GM19240 (cell line): ENCODE measurements around the gene PSMD10.

ENCODE experiments used
- DNase-seq: peaks from one replicate; pipeline ENCODE4 v3.0.0; 2011; ENCODE audit warnings: low spot score; ENCODE audit not compliant: insufficient read length

PSMD10 gene

GRCh38 chrX:108072746-108073145, 18.6 kb downstream of the PSMD10 start:
- no peak for DNase-seq

GRCh38 chrX:108071578-108071977, 19.8 kb downstream of the PSMD10 start:
- DNase-seq: no peak

- no peak for DNase-seq
Observed at GRCh38 chrX:108070891-108071290, 20.5 kb downstream of the PSMD10 start.

- no peak for DNase-seq
Observed at GRCh38 chrX:108068121-108068520, 23.2 kb downstream of the PSMD10 start.

- no peak for DNase-seq
Observed at GRCh38 chrX:108064613-108065012, 26.7 kb downstream of the PSMD10 start.

- DNase-seq: no peak
Observed at GRCh38 chrX:108064001-108064400, 27.3 kb downstream of the PSMD10 start.

- DNase-seq: no peak
Observed at GRCh38 chrX:108059801-108060200, 31.5 kb downstream of the PSMD10 start.

- DNase-seq: no peak
Observed at GRCh38 chrX:108055546-108055945, 35.8 kb downstream of the PSMD10 start.

GRCh38 chrX:108053218-108053617, 38.1 kb downstream of the PSMD10 start:
- DNase-seq: no peak

- no peak for DNase-seq
Observed at GRCh38 chrX:108049649-108050048, 41.7 kb downstream of the PSMD10 start.

GRCh38 chrX:108044554-108045256, 46.6 kb downstream of the PSMD10 start, which contains the start of gene VSIG1:
VSIG1 (plus strand) TSS chrX:108045065; CDS start chrX:108045131, 66 bp downstream.
- DNase-seq: no peak

GRCh38 chrX:108036298-108036973, 54.9 kb downstream of the PSMD10 start:
- DNase-seq: no peak

GRCh38 chrX:108034725-108035124, 56.6 kb downstream of the PSMD10 start:
- DNase-seq: no peak
